ENCODE results near the gene GZMB. TPM values are rescaled to one million over a fixed set of nuclear protein-coding genes. Genes with fewer than 3 reads are reported as not detected.

GZMB gene
- total RNA-seq, 1 donor from 2014 or later: not detected

DNA sequence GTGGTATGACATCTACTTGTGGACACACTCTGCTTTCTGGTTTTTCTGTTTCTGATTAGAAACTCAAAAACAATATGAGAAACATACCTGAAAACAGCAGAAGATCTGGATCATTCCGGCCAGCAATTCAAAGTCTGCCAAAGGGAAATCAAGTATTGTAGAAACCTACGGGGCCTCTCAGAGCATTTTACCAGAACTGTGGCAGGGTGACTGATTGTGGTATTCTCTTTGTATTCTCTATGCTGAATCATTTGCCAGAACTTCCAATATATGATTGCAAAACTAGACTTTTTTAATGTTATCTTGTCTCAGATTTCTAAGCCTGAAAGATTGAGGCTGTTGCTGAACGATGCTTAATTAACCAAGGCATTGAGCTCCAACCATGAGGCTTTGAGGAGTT is 5.9 kb upstream of the GZMB start:
- H3K36me3 ChIP-seq (ENCODE audit: insufficient read depth, low read length): no peaks in the 10 kb centered on the region
- H3K79me2 ChIP-seq (ENCODE audit: insufficient read depth, low read length): no peaks in the 10 kb centered on the region
- no peak overlapping the region for H3K27ac ChIP-seq (ENCODE audit: low read depth, low read length)
- Mint-ChIP-seq H3K27me3 (ENCODE audit: low read depth, unreplicated experiment) (peaks cover 14% of the 10 kb centered on the region), H3K4me1 (ENCODE audit: low read depth, unreplicated experiment) (no peaks in the 10 kb centered on the region), H3K27ac (ENCODE audit: unreplicated experiment) (no peak overlapping the region), H3K36me3 (ENCODE audit: low read depth, unreplicated experiment) (no peaks in the 10 kb centered on the region), H3K4me3 (ENCODE audit: unreplicated experiment) (no peak overlapping the region), H3K9me3 (ENCODE audit: unreplicated experiment) (no peaks in the 10 kb centered on the region)
- H3K9me3 ChIP-seq (ENCODE audit: insufficient read depth, low read depth, low read length): peaks cover 4% of the 10 kb centered on the region
- H3K4me1 ChIP-seq (ENCODE audit: insufficient read depth, low read length): no peaks in the 10 kb centered on the region
- H3K4me2 ChIP-seq (ENCODE audit: low read length): no peak overlapping the region
- DNase-seq (ENCODE audit: low read depth) (no peak), FAIRE-seq (no peak)
- H4K20me1 ChIP-seq (ENCODE audit: insufficient read depth, low read length): no peaks in the 10 kb centered on the region
- no peak for TF ChIP-seq EZH2 (IDR thresholded peaks at IDR 0.05; ENCODE audit: insufficient read depth, low read length)
- TF ChIP-seq, protein P1, sequence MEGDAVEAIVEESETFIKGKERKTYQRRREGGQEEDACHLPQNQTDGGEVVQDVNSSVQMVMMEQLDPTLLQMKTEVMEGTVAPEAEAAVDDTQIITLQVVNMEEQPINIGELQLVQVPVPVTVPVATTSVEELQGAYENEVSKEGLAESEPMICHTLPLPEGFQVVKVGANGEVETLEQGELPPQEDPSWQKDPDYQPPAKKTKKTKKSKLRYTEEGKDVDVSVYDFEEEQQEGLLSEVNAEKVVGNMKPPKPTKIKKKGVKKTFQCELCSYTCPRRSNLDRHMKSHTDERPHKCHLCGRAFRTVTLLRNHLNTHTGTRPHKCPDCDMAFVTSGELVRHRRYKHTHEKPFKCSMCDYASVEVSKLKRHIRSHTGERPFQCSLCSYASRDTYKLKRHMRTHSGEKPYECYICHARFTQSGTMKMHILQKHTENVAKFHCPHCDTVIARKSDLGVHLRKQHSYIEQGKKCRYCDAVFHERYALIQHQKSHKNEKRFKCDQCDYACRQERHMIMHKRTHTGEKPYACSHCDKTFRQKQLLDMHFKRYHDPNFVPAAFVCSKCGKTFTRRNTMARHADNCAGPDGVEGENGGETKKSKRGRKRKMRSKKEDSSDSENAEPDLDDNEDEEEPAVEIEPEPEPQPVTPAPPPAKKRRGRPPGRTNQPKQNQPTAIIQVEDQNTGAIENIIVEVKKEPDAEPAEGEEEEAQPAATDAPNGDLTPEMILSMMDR (IDR thresholded peaks at IDR 0.05; ENCODE audit: insufficient read depth, low read depth, low read length): no peak
- H3K4me3 ChIP-seq (ENCODE audit: insufficient read depth, low read depth, low read length): no peak overlapping the region
- H3K27me3 ChIP-seq (ENCODE audit: insufficient read depth, low read length): no peaks in the 10 kb centered on the region
- H2AFZ ChIP-seq (ENCODE audit: low read depth, low read length): no peak overlapping the region
- no peak overlapping the region for H3K9ac ChIP-seq (ENCODE audit: low read length)

DNA sequence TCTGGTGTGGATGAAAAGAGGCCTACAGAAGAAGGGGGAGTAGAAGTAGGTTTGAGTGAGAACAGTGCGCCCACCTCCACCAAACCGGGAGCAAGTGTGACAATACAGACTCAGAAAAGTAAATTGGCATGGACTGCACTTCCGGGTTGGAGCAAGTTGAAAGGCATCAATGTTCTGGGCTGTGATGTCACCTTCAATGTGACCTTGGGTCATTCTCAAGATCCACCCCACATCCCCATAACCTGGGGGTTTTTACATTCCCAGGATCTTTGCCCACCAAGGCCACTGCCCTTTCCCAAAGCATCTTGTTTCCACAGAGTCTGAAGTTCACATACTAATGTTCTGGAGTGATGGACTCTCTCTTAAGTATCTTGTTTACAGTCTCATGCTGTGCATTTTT is 5.3 kb upstream of the GZMB start:
- H3K27me3 Mint-ChIP-seq (ENCODE audit: low read depth, unreplicated experiment): peaks cover 14% of the 10 kb centered on the region
- Histone ChIP-seq H3K4me3 (ENCODE audit: insufficient read depth, low read depth, low read length) (no peak overlapping the region), H3K36me3 (ENCODE audit: insufficient read depth, low read length) (no peaks in the 10 kb centered on the region), H3K79me2 (ENCODE audit: insufficient read depth, low read length) (no peaks in the 10 kb centered on the region), H3K27me3 (ENCODE audit: insufficient read depth, low read length) (no peaks in the 10 kb centered on the region), H2AFZ (ENCODE audit: low read depth, low read length) (no peak overlapping the region), H4K20me1 (ENCODE audit: insufficient read depth, low read length) (no peaks in the 10 kb centered on the region), H3K4me2 (ENCODE audit: low read length) (no peak overlapping the region), H3K27ac (ENCODE audit: low read depth, low read length) (no peak overlapping the region), H3K9ac (ENCODE audit: low read length) (no peak overlapping the region), H3K9me3 (ENCODE audit: insufficient read depth, low read depth, low read length) (peaks cover 4% of the 10 kb centered on the region), H3K4me1 (ENCODE audit: insufficient read depth, low read length) (no peaks in the 10 kb centered on the region)
- no peak overlapping the region for H3K4me3 Mint-ChIP-seq (ENCODE audit: unreplicated experiment)
- H3K27ac Mint-ChIP-seq (ENCODE audit: unreplicated experiment): no peak overlapping the region
- no peaks in the 10 kb centered on the region for H3K9me3 Mint-ChIP-seq (ENCODE audit: unreplicated experiment)
- no peaks in the 10 kb centered on the region for H3K4me1 Mint-ChIP-seq (ENCODE audit: low read depth, unreplicated experiment)
- no peaks in the 10 kb centered on the region for H3K36me3 Mint-ChIP-seq (ENCODE audit: low read depth, unreplicated experiment)
- no peak for TF ChIP-seq EZH2 (IDR thresholded peaks at IDR 0.05; ENCODE audit: insufficient read depth, low read length)
- TF ChIP-seq, protein P1 (IDR thresholded peaks at IDR 0.05; ENCODE audit: insufficient read depth, low read depth, low read length): no peak
- no peak for DNase-seq (ENCODE audit: low read depth)
- no peak for FAIRE-seq

GRCh38 chr14:24633353-24633752 is 637 bp downstream of the GZMB start:
- H3K27me3 ChIP-seq (ENCODE audit: insufficient read depth, low read length): no peaks in the 10 kb centered on the region
- H3K9me3 ChIP-seq (ENCODE audit: insufficient read depth, low read depth, low read length): peaks cover 8% of the 10 kb centered on the region
- Mint-ChIP-seq H3K4me3 (ENCODE audit: unreplicated experiment) (no peak overlapping the region), H3K4me1 (ENCODE audit: low read depth, unreplicated experiment) (no peaks in the 10 kb centered on the region), H3K27ac (ENCODE audit: unreplicated experiment) (no peak overlapping the region), H3K27me3 (ENCODE audit: low read depth, unreplicated experiment) (peaks cover 7% of the 10 kb centered on the region), H3K36me3 (ENCODE audit: low read depth, unreplicated experiment) (no peaks in the 10 kb centered on the region), H3K9me3 (ENCODE audit: unreplicated experiment) (no peaks in the 10 kb centered on the region)
- TF ChIP-seq, protein P1 (IDR thresholded peaks at IDR 0.05; ENCODE audit: insufficient read depth, low read depth, low read length): no peak
- TF ChIP-seq EZH2 (IDR thresholded peaks at IDR 0.05; ENCODE audit: insufficient read depth, low read length): no peak
- H3K9ac ChIP-seq (ENCODE audit: low read length): no peak overlapping the region
- no peak overlapping the region for H2AFZ ChIP-seq (ENCODE audit: low read depth, low read length)
- FAIRE-seq: no peak
- H3K79me2 ChIP-seq (ENCODE audit: insufficient read depth, low read length): no peaks in the 10 kb centered on the region
- H4K20me1 ChIP-seq (ENCODE audit: insufficient read depth, low read length): no peaks in the 10 kb centered on the region
- no peak overlapping the region for H3K27ac ChIP-seq (ENCODE audit: low read depth, low read length)
- no peaks in the 10 kb centered on the region for H3K4me1 ChIP-seq (ENCODE audit: insufficient read depth, low read length)
- DNase-seq (ENCODE audit: low read depth): no peak
- H3K4me3 ChIP-seq (ENCODE audit: insufficient read depth, low read depth, low read length): no peak overlapping the region
- no peak overlapping the region for H3K4me2 ChIP-seq (ENCODE audit: low read length)
- H3K36me3 ChIP-seq (ENCODE audit: insufficient read depth, low read length): no peaks in the 10 kb centered on the region

Measured in astrocyte (in vitro differentiated cells and primary cell).